HG03521 (cell line): ENCODE measurements around the gene PLCE1.
A peak's percentile ranks its signal among the peaks of the same experiment; 100 is the strongest.
"Not testable (repeated sequence)": the region's sequence is repeated elsewhere in the genome, so short reads cannot be mapped to it uniquely, and the experiment has no call there.

Source experiments
- ATAC-seq: cut with Tn5 transposase; IDR thresholded peaks from one replicate; pipeline ENCODE4 v1.9.1; 2021; ENCODE audit warnings: mild to moderate bottlenecking, moderate library complexity; ENCODE audit not compliant: unreplicated experiment

PLCE1 gene

GRCh38 chr10:93993782-93994437 lies at the start of gene PLCE1:
Gene PLCE1 (plus strand): TSS chr10:93993931. CDS start chr10:94031047, 37,116 bp downstream.
- ATAC-seq = peak; percentile 43

GRCh38 chr10:93945819-93946218 lies 47.9 kb upstream of the PLCE1 start:
- ATAC-seq = no peak

GRCh38 chr10:93947055-93947454 lies 46.7 kb upstream of the PLCE1 start:
- ATAC-seq = no peak

- ATAC-seq = no peak
Measured at GRCh38 chr10:93947524-93947923, 46.2 kb upstream of the PLCE1 start.

GRCh38 chr10:93951905-93952304 lies 41.8 kb upstream of the PLCE1 start:
- no peak for ATAC-seq

- ATAC-seq = no peak
Measured at GRCh38 chr10:93954299-93954698, 39.4 kb upstream of the PLCE1 start.

- ATAC-seq = no peak
Measured at GRCh38 chr10:93954726-93955363, 38.9 kb upstream of the PLCE1 start.

GRCh38 chr10:93958834-93959233 lies 34.9 kb upstream of the PLCE1 start:
- ATAC-seq = no peak

- ATAC-seq = not testable (repeated sequence)
Measured at GRCh38 chr10:93960988-93961387, 32.7 kb upstream of the PLCE1 start.

- no peak for ATAC-seq
Measured at GRCh38 chr10:93962973-93963372, 30.8 kb upstream of the PLCE1 start.

GRCh38 chr10:93963434-93963833 lies 30.3 kb upstream of the PLCE1 start:
- ATAC-seq = no peak

- no peak for ATAC-seq
Measured at GRCh38 chr10:93965911-93966310, 27.8 kb upstream of the PLCE1 start.

GRCh38 chr10:93967756-93968155 lies 26.0 kb upstream of the PLCE1 start:
- ATAC-seq = no peak

GRCh38 chr10:93968540-93968945 lies 25.2 kb upstream of the PLCE1 start:
- no peak for ATAC-seq

GRCh38 chr10:93970433-93971010 lies 23.2 kb upstream of the PLCE1 start:
- ATAC-seq = not testable (repeated sequence)

GRCh38 chr10:93973748-93974445 lies 19.8 kb upstream of the PLCE1 start:
- no peak for ATAC-seq

GRCh38 chr10:93977442-93977841 lies 16.3 kb upstream of the PLCE1 start:
- ATAC-seq = no peak

- ATAC-seq = no peak
Measured at GRCh38 chr10:93980486-93980885, 13.2 kb upstream of the PLCE1 start.

GRCh38 chr10:93991114-93991513 lies 2.6 kb upstream of the PLCE1 start:
- ATAC-seq = no peak

GRCh38 chr10:93991596-93992284 lies 2.0 kb upstream of the PLCE1 start:
- no peak for ATAC-seq

- ATAC-seq = no peak
Measured at GRCh38 chr10:93992400-93993030, 1.2 kb upstream of the PLCE1 start.
